ENCODE results near the gene ZBTB38. TPM values are rescaled to one million over a fixed set of nuclear protein-coding genes. Genes with fewer than 3 reads are reported as not detected.

Gene ZBTB38
- total RNA-seq, 1 experiment from 2014 or later: 21.8 TPM

GRCh38 chr3:141338881-141339280 lies 29.4 kb upstream of the ZBTB38 start:
- Histone ChIP-seq H3K79me2 (ENCODE audit: low read depth) (no peaks in the 10 kb centered on the region), H4K20me1 (ENCODE audit: insufficient read depth) (no peaks in the 10 kb centered on the region), H3K27ac (no peak overlapping the region), H3K9me2 (ENCODE audit: insufficient read depth) (no peaks in the 10 kb centered on the region), H2AFZ (no peak overlapping the region), H3K27me3 (ENCODE audit: insufficient read depth, low read depth) (no peaks in the 10 kb centered on the region), H3K4me2 (no peak overlapping the region), H3K4me1 (replicated peaks; ENCODE audit: insufficient read depth) (peaks cover 15% of the 10 kb centered on the region), H3K36me3 (ENCODE audit: low read depth) (no peaks in the 10 kb centered on the region), H3K4me3 (no peak overlapping the region), H3F3A (ENCODE audit: insufficient read depth, low read depth) (peaks cover 13% of the 10 kb centered on the region; the same call in 1 of the 2 replicates), H3K9me3 (ENCODE audit: insufficient read depth, low read depth) (no peaks in the 10 kb centered on the region)
- TF ChIP-seq CTCF (conservative IDR thresholded peaks at IDR 0.05): no peak
- no peak for DNase-seq
- ChIA-PET POLR2A (ENCODE audit: unreplicated experiment) (no interaction called here), CTCF (no interaction called here)
- BruUV-seq (replicated peaks): no TSS peak
- intact Hi-C loops (cut with micrococcal nuclease; ENCODE audit: unreplicated experiment): no loop called here

GRCh38 chr3:141341536-141341935 lies 26.8 kb upstream of the ZBTB38 start:
- CTCF ChIA-PET: no interaction called here
- Histone ChIP-seq H3K27ac (no peak overlapping the region), H3K36me3 (ENCODE audit: low read depth) (no peaks in the 10 kb centered on the region), H3K4me2 (no peak overlapping the region), H4K20me1 (ENCODE audit: insufficient read depth) (no peaks in the 10 kb centered on the region), H3F3A (ENCODE audit: insufficient read depth, low read depth) (peaks cover 11% of the 10 kb centered on the region; the same call in 1 of the 2 replicates), H3K4me3 (no peak overlapping the region), H3K9me2 (ENCODE audit: insufficient read depth) (no peaks in the 10 kb centered on the region), H3K9me3 (ENCODE audit: insufficient read depth, low read depth) (no peaks in the 10 kb centered on the region), H2AFZ (no peak overlapping the region), H3K79me2 (ENCODE audit: low read depth) (no peaks in the 10 kb centered on the region), H3K4me1 (replicated peaks; ENCODE audit: insufficient read depth) (peaks cover 15% of the 10 kb centered on the region), H3K27me3 (ENCODE audit: insufficient read depth, low read depth) (no peaks in the 10 kb centered on the region)
- DNase-seq: no peak
- POLR2A ChIA-PET (ENCODE audit: unreplicated experiment): no interaction called here
- TF ChIP-seq CTCF (conservative IDR thresholded peaks at IDR 0.05) (no peak), EZH2 (IDR thresholded peaks at IDR 0.05; ENCODE audit: low read depth) (no peak)
- BruUV-seq (replicated peaks): no TSS peak
- intact Hi-C loops (cut with micrococcal nuclease; ENCODE audit: unreplicated experiment): no loop called here

DNA sequence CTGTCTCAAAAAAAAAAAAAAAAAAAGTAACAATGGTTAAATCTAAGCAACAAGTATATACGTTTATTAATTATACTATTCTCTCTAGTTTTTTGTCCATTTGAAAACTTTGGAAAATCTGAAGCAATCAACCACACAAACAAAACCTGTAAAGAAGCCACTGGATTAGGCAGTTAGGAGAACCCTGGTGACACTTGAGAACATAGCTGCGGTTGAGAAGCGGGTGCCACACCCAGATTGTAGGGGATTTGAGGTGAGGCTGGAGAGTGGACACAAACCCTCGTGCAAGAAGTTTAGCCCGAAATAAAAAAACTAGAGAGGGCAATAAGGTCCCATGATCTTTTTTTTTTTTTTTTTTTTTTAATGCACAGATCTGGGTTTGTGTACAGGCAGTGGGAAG lies 25.9 kb upstream of the ZBTB38 start:
- no peaks in the 10 kb centered on the region for H3K36me3 ChIP-seq (ENCODE audit: low read depth)
- peaks cover 7% of the 10 kb centered on the region for H3K4me1 ChIP-seq (replicated peaks; ENCODE audit: insufficient read depth)
- H3K4me3 ChIP-seq: no peak overlapping the region
- DNase-seq: no peak
- no peak overlapping the region for H3K4me2 ChIP-seq
- TF ChIP-seq EZH2 (IDR thresholded peaks at IDR 0.05; ENCODE audit: low read depth) (no peak), CTCF (conservative IDR thresholded peaks at IDR 0.05) (no peak)
- no peaks in the 10 kb centered on the region for H3K9me2 ChIP-seq (ENCODE audit: insufficient read depth)
- H3K27ac ChIP-seq: no peak overlapping the region
- no peaks in the 10 kb centered on the region for H3K9me3 ChIP-seq (ENCODE audit: insufficient read depth, low read depth)
- H3F3A ChIP-seq (ENCODE audit: insufficient read depth, low read depth): peaks cover 6% of the 10 kb centered on the region; the same call in 1 of the 2 replicates
- intact Hi-C loops (cut with micrococcal nuclease; ENCODE audit: unreplicated experiment): no loop called here
- POLR2A ChIA-PET (ENCODE audit: unreplicated experiment): no interaction called here
- CTCF ChIA-PET: interaction anchor here (0.7 kb wide), 1 partner anchor 354 kb away, joined by 3 read pairs; no protein-coding TSS in a partner anchor
- BruUV-seq (replicated peaks): no TSS peak
- H3K27me3 ChIP-seq (ENCODE audit: insufficient read depth, low read depth): no peaks in the 10 kb centered on the region
- no peak overlapping the region for H2AFZ ChIP-seq
- no peaks in the 10 kb centered on the region for H4K20me1 ChIP-seq (ENCODE audit: insufficient read depth)
- H3K79me2 ChIP-seq (ENCODE audit: low read depth): no peaks in the 10 kb centered on the region
